ENCODE data around the gene AKR1C1.
"Not testable (repeated sequence)": the region's sequence is repeated elsewhere in the genome, so short reads cannot be mapped to it uniquely, and the experiment has no call there.

The AKR1C1 gene

GRCh38 chr10:4947635-4948596 is 15.3 kb upstream of the AKR1C1 start:
- DNase-seq = no peak

- not testable (repeated sequence) for DNase-seq
Measured at GRCh38 chr10:4951512-4952162, 11.6 kb upstream of the AKR1C1 start.

- DNase-seq = no peak
Measured at GRCh38 chr10:4953405-4953804, 9.8 kb upstream of the AKR1C1 start.

GRCh38 chr10:4956088-4956487 is 7.1 kb upstream of the AKR1C1 start:
- not testable (repeated sequence) for DNase-seq

GRCh38 chr10:4956955-4957645 is 6.1 kb upstream of the AKR1C1 start:
- not testable (repeated sequence) for DNase-seq

GRCh38 chr10:4961558-4961957 is 1.7 kb upstream of the AKR1C1 start:
- DNase-seq = not testable (repeated sequence)

- DNase-seq = not testable (repeated sequence)
Measured at GRCh38 chr10:4962308-4962707, 907 bp upstream of the AKR1C1 start.

GRCh38 chr10:4963815-4964154 is 570 bp downstream of the AKR1C1 start:
- not testable (repeated sequence) for DNase-seq

GRCh38 chr10:4965763-4966162 is 2.5 kb downstream of the AKR1C1 start:
- not testable (repeated sequence) for DNase-seq

- not testable (repeated sequence) for DNase-seq
Measured at GRCh38 chr10:4967189-4967588, 4.0 kb downstream of the AKR1C1 start.

- DNase-seq = not testable (repeated sequence)
Measured at GRCh38 chr10:4969289-4969688, 6.1 kb downstream of the AKR1C1 start.

- not testable (repeated sequence) for DNase-seq
Measured at GRCh38 chr10:4970362-4970761, 7.1 kb downstream of the AKR1C1 start.

- DNase-seq = not testable (repeated sequence)
Measured at GRCh38 chr10:4972369-4973142, 9.3 kb downstream of the AKR1C1 start.

GRCh38 chr10:4973294-4973693 is 10.1 kb downstream of the AKR1C1 start:
- not testable (repeated sequence) for DNase-seq

- not testable (repeated sequence) for DNase-seq
Measured at GRCh38 chr10:4974400-4974799, 11.2 kb downstream of the AKR1C1 start.

GRCh38 chr10:4977025-4977424 is 13.8 kb downstream of the AKR1C1 start:
- DNase-seq = no peak

- DNase-seq = no peak
Measured at GRCh38 chr10:4978870-4979269, 15.7 kb downstream of the AKR1C1 start.

- no peak for DNase-seq
Measured at GRCh38 chr10:4980793-4981192, 17.6 kb downstream of the AKR1C1 start.

GRCh38 chr10:4981722-4982471 is 18.7 kb downstream of the AKR1C1 start:
- no peak for DNase-seq

- DNase-seq = no peak
Measured at GRCh38 chr10:4982764-4983226, 19.6 kb downstream of the AKR1C1 start.

GRCh38 chr10:4983615-4984216 is 20.5 kb downstream of the AKR1C1 start:
- DNase-seq = no peak
